ENCODE results near the gene RET. TPM values are rescaled to one million over a fixed set of nuclear protein-coding genes. Genes with fewer than 3 reads are reported as not detected.
A peak's percentile ranks its signal among the peaks of the same experiment; 100 is the strongest.

Gene RET
- total and polyA plus RNA-seq, 7 donors = 1.8 to 6.5 (median 3.9) TPM; not detected in 2

DNA sequence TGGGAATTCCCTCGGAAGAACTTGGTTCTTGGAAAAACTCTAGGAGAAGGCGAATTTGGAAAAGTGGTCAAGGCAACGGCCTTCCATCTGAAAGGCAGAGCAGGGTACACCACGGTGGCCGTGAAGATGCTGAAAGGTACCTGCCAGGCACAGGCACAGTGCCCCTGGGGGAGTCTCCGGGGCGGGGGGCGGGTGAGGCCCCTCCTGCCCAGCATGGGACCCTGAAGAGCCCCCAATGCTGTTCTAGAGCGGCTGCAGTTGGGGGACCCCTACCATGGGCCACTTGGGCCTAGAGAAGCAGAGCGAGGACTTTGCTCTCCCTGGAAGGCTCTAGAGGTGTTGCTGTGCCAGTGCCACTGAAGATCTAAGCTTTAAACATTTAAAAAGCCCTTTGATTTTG is 39.7 kb downstream of the RET start:
- Histone ChIP-seq H3K27ac (no peak overlapping the region), H3K4me3 (no peak overlapping the region), H3K36me3 (no peaks in the 10 kb centered on the region), H3K9me3 (no peaks in the 10 kb centered on the region), H3K27me3 (no peaks in the 10 kb centered on the region), H3K4me1 (no peaks in the 10 kb centered on the region)
- WGBS, 2 donors = 91 to 93% methylated on average over 10 of the region's 10 CpGs
- no peak for DNase-seq
- no peak for TF ChIP-seq POLR2A (IDR thresholded peaks at IDR 0.05)
- no peak for TF ChIP-seq EP300 (IDR thresholded peaks at IDR 0.05)
- TF ChIP-seq POLR2AphosphoS5 (IDR thresholded peaks at IDR 0.05) = no peak
- TF ChIP-seq, protein P1, sequence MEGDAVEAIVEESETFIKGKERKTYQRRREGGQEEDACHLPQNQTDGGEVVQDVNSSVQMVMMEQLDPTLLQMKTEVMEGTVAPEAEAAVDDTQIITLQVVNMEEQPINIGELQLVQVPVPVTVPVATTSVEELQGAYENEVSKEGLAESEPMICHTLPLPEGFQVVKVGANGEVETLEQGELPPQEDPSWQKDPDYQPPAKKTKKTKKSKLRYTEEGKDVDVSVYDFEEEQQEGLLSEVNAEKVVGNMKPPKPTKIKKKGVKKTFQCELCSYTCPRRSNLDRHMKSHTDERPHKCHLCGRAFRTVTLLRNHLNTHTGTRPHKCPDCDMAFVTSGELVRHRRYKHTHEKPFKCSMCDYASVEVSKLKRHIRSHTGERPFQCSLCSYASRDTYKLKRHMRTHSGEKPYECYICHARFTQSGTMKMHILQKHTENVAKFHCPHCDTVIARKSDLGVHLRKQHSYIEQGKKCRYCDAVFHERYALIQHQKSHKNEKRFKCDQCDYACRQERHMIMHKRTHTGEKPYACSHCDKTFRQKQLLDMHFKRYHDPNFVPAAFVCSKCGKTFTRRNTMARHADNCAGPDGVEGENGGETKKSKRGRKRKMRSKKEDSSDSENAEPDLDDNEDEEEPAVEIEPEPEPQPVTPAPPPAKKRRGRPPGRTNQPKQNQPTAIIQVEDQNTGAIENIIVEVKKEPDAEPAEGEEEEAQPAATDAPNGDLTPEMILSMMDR (IDR thresholded peaks at IDR 0.05) = no peak
- intact Hi-C loops (cut with DNase I) = no loop called here

- Histone ChIP-seq H3K4me3 (no peak overlapping the region), H3K36me3 (no peaks in the 10 kb centered on the region), H3K4me1 (no peaks in the 10 kb centered on the region), H3K27ac (no peak overlapping the region), H3K9me3 (no peaks in the 10 kb centered on the region), H3K27me3 (no peaks in the 10 kb centered on the region)
- intact Hi-C loops (cut with DNase I) = no loop called here
- DNase-seq = peak; percentile 61
- no peak for TF ChIP-seq POLR2AphosphoS5 (IDR thresholded peaks at IDR 0.05)
- no peak for TF ChIP-seq POLR2A (IDR thresholded peaks at IDR 0.05)
- TF ChIP-seq, protein P1 (IDR thresholded peaks at IDR 0.05) = no peak
- TF ChIP-seq EP300 (IDR thresholded peaks at IDR 0.05) = no peak
- 79 to 83% methylated on average over 9 of the region's 9 CpGs for WGBS, 2 donors
Measured at GRCh38 chr10:43117031-43117776, 40.3 kb downstream of the RET start.

DNA sequence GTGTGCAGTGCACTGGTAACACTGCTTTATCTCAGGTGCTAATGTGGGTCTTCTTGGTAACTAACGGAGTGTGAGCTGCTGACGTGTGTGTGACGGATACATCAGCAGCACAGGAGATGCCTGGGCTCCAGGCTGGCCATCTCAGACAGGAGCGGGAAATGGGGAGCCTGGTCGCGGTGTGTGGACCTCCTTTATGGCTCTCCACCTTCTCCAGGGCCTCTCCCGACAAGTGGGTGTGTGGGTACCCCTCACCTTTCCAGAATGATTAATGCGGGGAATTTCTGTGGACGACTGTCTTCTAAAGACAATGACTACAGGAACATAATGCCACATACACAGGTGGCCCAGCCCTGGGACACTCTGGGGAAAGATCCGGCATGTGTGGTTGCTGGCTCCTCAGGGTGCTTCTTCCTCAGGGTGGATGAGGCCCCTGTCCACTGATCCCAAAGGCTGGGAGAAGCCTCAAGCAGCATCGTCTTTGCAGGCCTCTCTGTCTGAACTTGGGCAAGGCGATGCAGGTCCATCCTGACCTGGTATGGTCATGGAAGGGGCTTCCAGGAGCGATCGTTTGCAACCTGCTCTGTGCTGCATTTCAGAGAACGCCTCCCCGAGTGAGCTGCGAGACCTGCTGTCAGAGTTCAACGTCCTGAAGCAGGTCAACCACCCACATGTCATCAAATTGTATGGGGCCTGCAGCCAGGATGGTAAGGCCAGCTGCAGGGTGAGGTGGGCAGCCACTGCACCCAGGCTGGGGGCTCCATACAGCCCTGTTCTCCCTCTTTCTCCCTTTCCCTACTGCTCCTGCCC is 41.1 kb downstream of the RET start:
- WGBS, 2 donors = 89 to 92% methylated on average over 18 of the region's 18 CpGs
- no peaks in the 10 kb centered on the region for H3K9me3 ChIP-seq
- TF ChIP-seq POLR2A (IDR thresholded peaks at IDR 0.05) (no peak), POLR2AphosphoS5 (IDR thresholded peaks at IDR 0.05) (no peak), EP300 (IDR thresholded peaks at IDR 0.05) (no peak)
- TF ChIP-seq, protein P1 (IDR thresholded peaks at IDR 0.05) = no peak

DNA sequence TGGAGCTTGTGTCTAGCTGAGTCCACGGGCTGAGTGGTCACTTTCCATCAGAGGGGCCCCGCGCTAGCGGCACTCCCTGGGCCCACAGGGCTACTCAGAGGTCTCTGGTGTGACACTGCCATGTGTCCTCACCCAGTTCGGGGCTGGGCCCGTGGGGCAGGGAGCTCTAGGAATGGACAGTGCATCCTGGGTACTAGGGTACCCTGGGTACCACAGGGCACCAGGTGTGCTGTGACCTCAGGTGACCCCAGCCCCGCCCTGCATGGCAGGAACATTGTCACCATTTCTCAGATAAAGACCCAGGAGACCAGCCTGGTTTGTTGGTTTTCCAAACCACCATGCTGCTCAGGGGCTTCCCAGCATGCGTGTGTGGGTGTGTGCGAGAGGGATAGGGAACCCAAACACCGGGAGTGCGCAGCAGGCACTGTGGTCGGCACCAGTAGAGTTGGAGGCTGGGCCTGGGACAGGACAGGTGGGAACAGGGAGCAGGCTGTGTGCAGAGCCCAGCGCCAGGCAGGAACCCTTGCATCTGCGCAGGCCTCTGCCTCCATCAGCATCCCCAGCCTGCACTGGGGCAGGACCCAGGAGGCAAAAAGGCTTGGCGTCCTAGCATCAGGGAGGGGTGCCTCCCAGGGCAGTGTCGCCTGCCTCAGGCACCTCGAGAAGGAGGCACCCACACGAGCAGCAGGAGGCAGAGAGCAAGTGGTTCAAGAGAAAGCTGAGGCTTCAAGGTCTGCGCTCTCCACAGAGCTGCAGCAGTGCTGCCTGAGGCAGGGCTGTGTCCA is 42.0 kb downstream of the RET start:
- H3K4me1 ChIP-seq = no peaks in the 10 kb centered on the region
- no peak overlapping the region for H3K4me3 ChIP-seq
- no peaks in the 10 kb centered on the region for H3K9me3 ChIP-seq
- intact Hi-C loops (cut with DNase I) = no loop called here
- DNase-seq = no peak
- WGBS, 2 donors = 81 to 85% methylated on average over 19 of the region's 19 CpGs
- no peaks in the 10 kb centered on the region for H3K36me3 ChIP-seq
- H3K27ac ChIP-seq = no peak overlapping the region
- H3K27me3 ChIP-seq = no peaks in the 10 kb centered on the region
- no peak for TF ChIP-seq POLR2AphosphoS5 (IDR thresholded peaks at IDR 0.05)
- no peak for TF ChIP-seq EP300 (IDR thresholded peaks at IDR 0.05)
- no peak for TF ChIP-seq POLR2A (IDR thresholded peaks at IDR 0.05)
- TF ChIP-seq, protein P1 (IDR thresholded peaks at IDR 0.05) = no peak

More for the DNA sequence above, 41.1 kb downstream of the RET start:
- Histone ChIP-seq H3K27me3 (no peaks in the 10 kb centered on the region), H3K27ac (no peak overlapping the region), H3K4me1 (no peaks in the 10 kb centered on the region), H3K36me3 (no peaks in the 10 kb centered on the region), H3K4me3 (no peak overlapping the region)
- no peak for DNase-seq
- intact Hi-C loops (cut with DNase I) = no loop called here

Data from sigmoid colon (tissue), 7 donors.